ENCODE results near the gene ABLIM1.

The ABLIM1 gene

DNA sequence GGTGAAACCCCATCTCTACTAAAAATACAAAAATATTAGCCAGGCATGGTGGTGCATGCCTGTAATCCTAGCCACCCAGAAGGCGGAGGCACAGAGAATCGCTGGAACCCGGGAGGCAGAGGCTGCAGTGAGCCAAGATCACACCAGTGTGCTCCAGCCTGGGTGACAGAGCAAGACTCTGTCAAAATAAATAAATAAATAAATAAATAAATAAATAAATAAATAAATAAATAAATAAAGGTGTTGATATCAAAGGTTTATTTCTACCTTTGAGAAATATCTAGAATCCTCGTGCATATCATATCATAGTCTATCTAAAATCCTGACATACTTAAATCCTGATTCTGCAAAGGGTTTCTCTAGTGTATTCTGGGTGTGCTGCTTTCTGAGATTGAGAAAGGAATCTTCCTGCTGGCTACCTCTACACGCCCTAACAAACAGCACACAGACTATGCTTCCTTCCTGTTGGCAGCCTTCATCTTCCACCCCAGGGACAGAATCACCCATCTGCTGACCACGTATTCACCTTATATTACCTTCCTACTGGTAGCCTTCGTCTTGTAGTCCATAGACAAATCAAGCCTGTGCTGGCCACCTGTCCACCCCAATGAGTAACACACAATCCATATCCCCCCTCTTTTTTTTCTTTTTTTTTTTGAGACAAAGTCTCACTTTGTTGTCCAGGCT, 8.7 kb downstream of the ABLIM1 start (continued):
- TF ChIP-seq PRDM2 (tag by site-specific recombination; IDR thresholded peaks at IDR 0.05; ENCODE audit: borderline replicate concordance) (no peak), ZNF707 (tag by site-specific recombination; IDR thresholded peaks at IDR 0.05) (no peak), ZNF645 (tag by site-specific recombination; IDR thresholded peaks at IDR 0.05) (0 out of 2 replicates have a peak, but pooled peaks have one; percentile 54), ZNF19 (tag by site-specific recombination; IDR thresholded peaks at IDR 0.05; ENCODE audit: low read depth) (peak; percentile 93), ZNF114 (tag by site-specific recombination; IDR thresholded peaks at IDR 0.05) (no peak), ZNF423 (tag by site-specific recombination; IDR thresholded peaks at IDR 0.05) (no peak), ZBTB8A (tag by site-specific recombination; IDR thresholded peaks at IDR 0.05) (peak; percentile 92), KLF8 (tag by site-specific recombination; IDR thresholded peaks at IDR 0.05) (no peak), ZFP3 (tag by site-specific recombination; IDR thresholded peaks at IDR 0.05; ENCODE audit: low read depth) (peak; percentile 62; the same call in 1 of the 2 replicates), ZFP37 (tag by site-specific recombination; IDR thresholded peaks at IDR 0.05) (peak; percentile 97), ZNF146 (tag by site-specific recombination; IDR thresholded peaks at IDR 0.05) (peak; percentile 65; the same call in 1 of the 2 replicates), ZNF692 (tag by site-specific recombination; IDR thresholded peaks at IDR 0.05) (no peak), ZNF837 (tag by site-specific recombination; IDR thresholded peaks at IDR 0.05) (no peak), ZNF26 (tag by site-specific recombination; IDR thresholded peaks at IDR 0.05) (0 out of 2 replicates have a peak, but pooled peaks have one; percentile 26), ZNF623 (tag by site-specific recombination; IDR thresholded peaks at IDR 0.05) (peak; percentile 92), HOXA7 (CRISPR knock-in tag; IDR thresholded peaks at IDR 0.05; ENCODE audit: borderline replicate concordance) (no peak), ZNF138 (tag by site-specific recombination; IDR thresholded peaks at IDR 0.05; ENCODE audit: borderline replicate concordance) (peak; percentile 99), ZNF266 (tag by site-specific recombination; IDR thresholded peaks at IDR 0.05; ENCODE audit: low read depth) (peak; percentile 97), ZNF473 (tag by site-specific recombination; IDR thresholded peaks at IDR 0.05) (no peak), GFI1B (tag by site-specific recombination; IDR thresholded peaks at IDR 0.05) (0 out of 2 replicates have a peak, but pooled peaks have one; percentile 42), ZNF530 (tag by site-specific recombination; IDR thresholded peaks at IDR 0.05; ENCODE audit: low read depth) (peak; percentile 81), ZNF426 (tag by site-specific recombination; IDR thresholded peaks at IDR 0.05) (peak; percentile 100), ZNF341 (tag by site-specific recombination; IDR thresholded peaks at IDR 0.05; ENCODE audit: low read depth) (peak; percentile 50; the same call in 1 of the 2 replicates), OSR2 (tag by site-specific recombination; IDR thresholded peaks at IDR 0.05) (peak; percentile 29; the same call in 1 of the 2 replicates), ELK4 (IDR thresholded peaks at IDR 0.05; ENCODE audit: borderline replicate concordance, low read depth, low read length) (no peak), ZNF791 (tag by site-specific recombination; IDR thresholded peaks at IDR 0.05) (peak; percentile 90), ZNF514 (tag by site-specific recombination; IDR thresholded peaks at IDR 0.05) (peak; percentile 92)
- TF ChIP-seq, protein P1, sequence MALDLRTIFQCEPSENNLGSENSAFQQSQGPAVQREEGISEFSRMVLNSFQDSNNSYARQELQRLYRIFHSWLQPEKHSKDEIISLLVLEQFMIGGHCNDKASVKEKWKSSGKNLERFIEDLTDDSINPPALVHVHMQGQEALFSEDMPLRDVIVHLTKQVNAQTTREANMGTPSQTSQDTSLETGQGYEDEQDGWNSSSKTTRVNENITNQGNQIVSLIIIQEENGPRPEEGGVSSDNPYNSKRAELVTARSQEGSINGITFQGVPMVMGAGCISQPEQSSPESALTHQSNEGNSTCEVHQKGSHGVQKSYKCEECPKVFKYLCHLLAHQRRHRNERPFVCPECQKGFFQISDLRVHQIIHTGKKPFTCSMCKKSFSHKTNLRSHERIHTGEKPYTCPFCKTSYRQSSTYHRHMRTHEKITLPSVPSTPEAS (tag by site-specific recombination; IDR thresholded peaks at IDR 0.05), result 0 out of 2 replicates have a peak, but pooled peaks have one; percentile 10
